Measurements from ENCODE around the gene EID2B.

The EID2B gene

DNA sequence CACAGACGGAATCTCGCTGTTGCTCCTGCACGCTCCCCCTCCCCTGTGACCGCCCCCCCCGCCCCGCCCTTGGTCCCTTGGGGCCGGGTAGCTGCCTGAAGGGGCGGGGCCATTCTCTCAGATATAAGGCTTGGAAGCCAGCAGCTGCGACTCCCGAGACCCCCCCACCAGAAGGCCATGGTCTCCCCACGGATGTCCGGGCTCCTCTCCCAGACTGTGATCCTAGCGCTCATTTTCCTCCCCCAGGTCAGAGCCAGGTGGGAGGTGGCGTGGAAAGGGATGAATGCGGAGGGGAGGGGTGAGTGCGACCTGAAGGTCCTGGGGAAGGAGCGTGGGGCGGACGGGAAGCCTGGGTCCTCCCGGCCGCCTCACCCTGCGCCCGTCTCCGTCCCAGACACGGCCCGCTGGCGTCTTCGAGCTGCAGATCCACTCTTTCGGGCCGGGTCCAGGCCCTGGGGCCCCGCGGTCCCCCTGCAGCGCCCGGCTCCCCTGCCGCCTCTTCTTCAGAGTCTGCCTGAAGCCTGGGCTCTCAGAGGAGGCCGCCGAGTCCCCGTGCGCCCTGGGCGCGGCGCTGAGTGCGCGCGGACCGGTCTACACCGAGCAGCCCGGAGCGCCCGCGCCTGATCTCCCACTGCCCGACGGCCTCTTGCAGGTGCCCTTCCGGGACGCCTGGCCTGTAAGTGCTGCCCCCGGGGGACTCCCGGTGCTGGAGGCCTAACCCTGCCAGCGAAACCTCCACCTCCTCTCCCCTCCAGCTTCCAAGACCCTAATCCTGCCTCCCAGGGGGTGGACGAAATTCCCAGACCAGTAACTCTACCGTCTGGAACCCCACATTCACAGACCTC lies 33.6 kb downstream of the EID2B start, which contains the start of gene DLL3:
TSS of gene DLL3 (plus strand) at position 150 of the 845 bp plus-strand sequence. CDS start at position 178, 28 bp downstream.
- peak in 1 of 2 experiments; percentile 29 for DNase-seq

DNA sequence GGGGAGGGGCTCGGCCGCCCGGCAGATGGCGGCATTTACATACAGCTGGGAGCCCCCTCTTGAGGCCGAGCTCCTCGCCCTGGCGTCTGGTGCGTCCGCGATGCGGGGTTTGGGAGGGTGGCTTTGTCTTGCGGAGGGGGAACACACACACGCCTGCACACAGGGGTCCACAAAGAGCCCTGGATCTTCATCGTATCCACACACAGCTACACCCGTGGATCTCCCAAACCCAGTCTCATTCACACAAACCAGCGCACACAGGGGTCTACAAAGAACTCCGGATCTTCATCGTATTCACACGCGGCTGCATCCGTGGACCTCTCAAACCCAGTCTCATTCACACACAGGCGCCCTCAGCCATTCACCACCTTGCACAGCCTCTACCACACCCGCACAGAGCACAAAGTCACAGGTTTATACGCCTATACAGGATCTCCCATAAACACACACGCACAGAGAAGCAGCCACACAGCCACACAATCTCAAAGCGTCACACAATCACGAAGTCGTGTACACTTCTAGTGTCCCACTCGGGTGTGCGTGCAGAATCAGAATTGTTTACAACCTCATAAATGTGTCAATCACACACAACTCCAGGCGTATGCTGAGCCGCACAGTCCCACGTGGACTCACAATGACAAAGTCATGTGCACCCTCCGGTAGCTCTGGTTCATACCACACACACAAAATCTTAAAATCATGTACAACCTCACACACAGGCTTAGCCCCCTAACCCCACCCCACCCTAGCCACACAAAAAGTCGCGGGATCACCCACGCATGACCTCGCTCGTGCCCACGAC lies 34.5 kb downstream of the EID2B start:
- DNase-seq = peak; percentile 49 to 61

DNA sequence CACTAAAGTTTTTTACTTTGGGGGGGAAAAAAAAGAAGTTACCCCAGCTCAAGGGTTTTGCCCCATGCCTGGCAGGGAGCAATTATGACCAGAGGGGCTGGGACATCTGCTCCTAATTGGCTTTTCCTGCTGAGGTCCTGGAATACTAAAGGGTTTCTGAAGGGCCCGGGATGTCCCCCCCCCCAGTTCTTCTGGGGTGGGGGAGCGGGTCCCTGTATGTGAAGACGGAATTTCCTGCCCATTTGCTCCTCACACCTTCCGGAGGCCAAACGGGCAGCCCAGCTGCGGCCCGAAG lies 35.0 kb downstream of the EID2B start:
- DNase-seq = no peak

- DNase-seq = no peak
These were observed 36.6 kb downstream of the EID2B start for GRCh38 chr19:39496063-39496462.

GRCh38 chr19:39494661-39495060 lies 38.0 kb downstream of the EID2B start:
- DNase-seq = no peak

- no peak for DNase-seq
These were observed 39.9 kb downstream of the EID2B start for GRCh38 chr19:39492788-39493187.

DNA sequence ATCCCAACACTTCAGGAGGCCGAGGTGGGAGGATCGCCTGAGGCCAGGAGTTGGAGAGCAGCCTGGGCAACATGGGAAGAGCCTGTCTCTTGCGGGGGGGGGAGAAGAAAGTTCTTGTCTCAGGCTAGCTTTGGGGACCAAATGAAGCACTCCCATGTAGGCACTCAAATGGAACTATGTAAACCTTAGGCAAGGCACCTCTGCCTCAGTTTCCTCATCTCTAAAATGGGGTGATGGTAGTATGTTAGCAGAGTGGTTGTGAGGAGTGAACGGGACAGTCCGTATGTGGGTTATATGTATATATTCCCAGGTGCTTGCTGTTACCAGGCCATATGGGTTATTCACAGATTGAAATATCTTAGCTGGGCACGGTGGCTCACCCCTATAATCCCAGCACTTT lies 40.4 kb downstream of the EID2B start:
- DNase-seq = no peak

- DNase-seq = no peak
These were observed 42.9 kb downstream of the EID2B start for GRCh38 chr19:39489756-39490155.

- DNase-seq = no peak
These were observed 49.5 kb downstream of the EID2B start for GRCh38 chr19:39483141-39483540.

DNA sequence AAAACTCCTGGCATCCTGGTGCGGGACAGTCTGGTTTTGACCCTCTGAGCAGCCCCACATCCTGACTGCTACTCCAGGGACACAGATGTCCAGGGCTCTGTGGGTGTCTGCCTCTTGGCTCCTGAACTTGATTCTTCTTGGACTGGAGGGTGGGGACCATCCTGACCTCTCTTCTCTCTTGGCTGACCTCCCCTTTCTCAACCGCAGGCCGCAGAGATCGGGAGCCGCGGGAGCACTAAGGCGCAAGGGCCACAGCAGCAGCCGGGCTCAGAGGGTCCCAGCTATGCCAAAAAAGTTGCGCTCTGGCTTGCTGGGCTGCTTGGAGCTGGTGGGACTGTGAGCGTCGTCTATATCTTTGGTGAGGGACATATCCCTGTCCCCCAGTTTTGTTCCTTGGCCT lies 51.0 kb downstream of the EID2B start:
- DNase-seq = no peak

- no peak for DNase-seq
These were observed 51.5 kb downstream of the EID2B start for GRCh38 chr19:39481229-39481545.

Data from Kasumi-1 (cell line).